Measurements from ENCODE around the gene PCK2. TPM values are rescaled to one million over a fixed set of nuclear protein-coding genes. Genes with fewer than 3 reads are reported as not detected.

PCK2 gene
- total and polyA plus RNA-seq, 12 donors = 4.4 to 37.0 (median 17.8) TPM

GRCh38 chr14:24098927-24099813 is 5.1 kb downstream of the PCK2 start:
- Histone ChIP-seq H3K4me1 (replicated peaks in 1 of 2) (peaks cover 4 to 14% of the 10 kb centered on the region in 2 donors), H3K27ac (no peak overlapping the region), H3K36me3 (replicated peaks in 1 of 2) (peaks cover 0 to 11% of the 10 kb centered on the region in 2 donors), H3K27me3 (no peaks in the 10 kb centered on the region), H3K4me3 (no peak overlapping the region), H3K9me3 (replicated peaks in 1 of 3) (no peaks in the 10 kb centered on the region)
- intact Hi-C loops (cut with DNase I) = no loop called here
- WGBS, 4 donors = 88 to 96% (median 91%) methylated on average over 11 to 17 of the region's 17 CpGs
- no peak for DNase-seq
- TF ChIP-seq, protein P1, sequence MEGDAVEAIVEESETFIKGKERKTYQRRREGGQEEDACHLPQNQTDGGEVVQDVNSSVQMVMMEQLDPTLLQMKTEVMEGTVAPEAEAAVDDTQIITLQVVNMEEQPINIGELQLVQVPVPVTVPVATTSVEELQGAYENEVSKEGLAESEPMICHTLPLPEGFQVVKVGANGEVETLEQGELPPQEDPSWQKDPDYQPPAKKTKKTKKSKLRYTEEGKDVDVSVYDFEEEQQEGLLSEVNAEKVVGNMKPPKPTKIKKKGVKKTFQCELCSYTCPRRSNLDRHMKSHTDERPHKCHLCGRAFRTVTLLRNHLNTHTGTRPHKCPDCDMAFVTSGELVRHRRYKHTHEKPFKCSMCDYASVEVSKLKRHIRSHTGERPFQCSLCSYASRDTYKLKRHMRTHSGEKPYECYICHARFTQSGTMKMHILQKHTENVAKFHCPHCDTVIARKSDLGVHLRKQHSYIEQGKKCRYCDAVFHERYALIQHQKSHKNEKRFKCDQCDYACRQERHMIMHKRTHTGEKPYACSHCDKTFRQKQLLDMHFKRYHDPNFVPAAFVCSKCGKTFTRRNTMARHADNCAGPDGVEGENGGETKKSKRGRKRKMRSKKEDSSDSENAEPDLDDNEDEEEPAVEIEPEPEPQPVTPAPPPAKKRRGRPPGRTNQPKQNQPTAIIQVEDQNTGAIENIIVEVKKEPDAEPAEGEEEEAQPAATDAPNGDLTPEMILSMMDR (IDR thresholded peaks at IDR 0.05) = no peak
- TF ChIP-seq POLR2A (IDR thresholded peaks at IDR 0.05) = no peak

DNA sequence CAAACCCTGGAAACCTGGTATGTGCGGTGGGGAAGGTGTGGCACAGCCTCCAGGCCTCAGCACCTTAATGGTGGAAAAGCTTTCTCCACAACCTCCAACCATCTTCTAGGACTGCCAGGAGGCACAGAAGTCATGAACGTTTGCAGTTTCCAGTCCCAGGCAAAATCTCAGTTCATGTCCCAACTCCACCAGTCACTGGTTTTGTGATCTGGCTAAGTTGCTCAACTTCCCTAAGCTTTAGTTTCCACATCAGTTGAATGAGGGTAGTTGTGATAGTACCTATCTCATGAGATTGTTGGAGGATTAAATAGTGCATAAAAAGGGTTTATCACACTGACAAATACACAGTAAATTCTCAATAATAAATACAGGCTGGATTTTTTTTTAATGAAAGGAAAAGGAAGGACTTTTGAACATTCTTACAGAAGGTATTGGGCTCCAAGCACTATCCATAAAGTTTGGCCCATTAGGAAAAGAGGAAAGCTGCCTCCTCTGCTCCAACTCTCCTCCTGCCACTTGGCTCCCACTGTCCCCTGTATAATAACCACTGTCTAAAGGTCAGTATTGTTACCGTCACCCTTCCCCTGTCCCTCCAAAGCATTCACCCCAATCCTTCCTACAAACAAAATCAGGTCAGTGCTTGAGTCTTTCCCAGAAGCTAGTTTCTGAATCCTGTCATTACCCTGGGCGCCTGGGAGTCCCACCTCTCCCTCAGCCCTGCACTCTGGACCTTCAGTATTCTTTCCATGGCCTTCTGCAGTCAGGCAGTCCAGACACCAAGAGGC is 6.3 kb downstream of the PCK2 start:
- peaks cover 0 to 5% of the 10 kb centered on the region in 2 donors for H3K4me1 ChIP-seq (replicated peaks in 1 of 2)
- H3K9me3 ChIP-seq (replicated peaks in 1 of 3) = no peaks in the 10 kb centered on the region
- H3K27ac ChIP-seq = no peak overlapping the region
- no peak overlapping the region for H3K4me3 ChIP-seq
- intact Hi-C loops (cut with DNase I) = no loop called here
- WGBS, 4 donors = 80 to 90% (median 84%) methylated on average over 4 of the region's 4 CpGs
- no peak for DNase-seq
- no peaks in the 10 kb centered on the region for H3K27me3 ChIP-seq
- H3K36me3 ChIP-seq (replicated peaks in 1 of 2) = peaks cover 0 to 11% of the 10 kb centered on the region in 2 donors
- TF ChIP-seq, protein P1 (IDR thresholded peaks at IDR 0.05) = no peak
- TF ChIP-seq POLR2A (IDR thresholded peaks at IDR 0.05) = no peak

DNA sequence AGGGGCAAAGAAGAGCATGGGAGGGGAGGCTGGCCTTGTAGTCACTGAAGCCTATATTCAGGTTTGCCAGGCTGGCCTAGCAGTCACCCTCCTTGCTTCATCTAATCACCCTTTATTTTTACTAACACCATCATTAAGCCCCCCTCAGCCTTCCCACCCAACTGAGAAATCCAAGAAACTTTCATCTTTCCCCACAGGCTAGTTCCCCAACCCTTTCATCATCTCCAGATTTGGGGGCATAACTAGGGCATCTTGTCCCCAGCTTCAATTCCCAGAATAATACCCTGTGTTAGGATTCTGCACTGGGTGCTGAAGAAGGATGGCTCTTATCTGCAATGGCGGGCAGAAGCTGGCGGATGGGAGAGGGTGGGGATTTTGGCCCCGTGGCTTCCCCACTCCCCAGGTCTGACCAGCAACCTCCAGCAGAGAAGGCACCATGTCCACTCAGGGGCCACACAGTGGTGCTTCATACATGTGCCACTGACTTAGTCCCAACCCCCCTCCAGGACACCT is 6.9 kb downstream of the PCK2 start:
- 89 to 100% (median 93%) methylated on average over 3 of the region's 3 CpGs for WGBS, 4 donors
- TF ChIP-seq POLR2A (IDR thresholded peaks at IDR 0.05) = no peak
- TF ChIP-seq, protein P1 (IDR thresholded peaks at IDR 0.05) = no peak
- H3K27ac ChIP-seq = no peak overlapping the region
- intact Hi-C loops (cut with DNase I) = no loop called here
- no peak for DNase-seq
- no peak overlapping the region for H3K4me3 ChIP-seq
- H3K36me3 ChIP-seq (replicated peaks in 1 of 2) = peaks cover 0 to 11% of the 10 kb centered on the region in 2 donors
- H3K9me3 ChIP-seq (replicated peaks in 1 of 3) = no peaks in the 10 kb centered on the region
- no peaks in the 10 kb centered on the region for H3K4me1 ChIP-seq (replicated peaks in 1 of 2)
- H3K27me3 ChIP-seq = no peaks in the 10 kb centered on the region

Measured in adrenal gland (tissue), 12 donors.